Stimulated activated CD8-positive, alpha-beta memory T cell treated with anti-CD3 and anti-CD28 coated beads, Interleukin-7, amount 100 ng/mL, for 24 hours (primary cell): Measurements from ENCODE around the gene NRL.
A peak's percentile ranks its signal among the peaks of the same experiment; 100 is the strongest.

Experiments used
- DNase-seq: peaks from one replicate; pipeline ENCODE4 v3.0.0-alpha.2; 2020; ENCODE audit warnings: low read depth

Gene NRL

DNA sequence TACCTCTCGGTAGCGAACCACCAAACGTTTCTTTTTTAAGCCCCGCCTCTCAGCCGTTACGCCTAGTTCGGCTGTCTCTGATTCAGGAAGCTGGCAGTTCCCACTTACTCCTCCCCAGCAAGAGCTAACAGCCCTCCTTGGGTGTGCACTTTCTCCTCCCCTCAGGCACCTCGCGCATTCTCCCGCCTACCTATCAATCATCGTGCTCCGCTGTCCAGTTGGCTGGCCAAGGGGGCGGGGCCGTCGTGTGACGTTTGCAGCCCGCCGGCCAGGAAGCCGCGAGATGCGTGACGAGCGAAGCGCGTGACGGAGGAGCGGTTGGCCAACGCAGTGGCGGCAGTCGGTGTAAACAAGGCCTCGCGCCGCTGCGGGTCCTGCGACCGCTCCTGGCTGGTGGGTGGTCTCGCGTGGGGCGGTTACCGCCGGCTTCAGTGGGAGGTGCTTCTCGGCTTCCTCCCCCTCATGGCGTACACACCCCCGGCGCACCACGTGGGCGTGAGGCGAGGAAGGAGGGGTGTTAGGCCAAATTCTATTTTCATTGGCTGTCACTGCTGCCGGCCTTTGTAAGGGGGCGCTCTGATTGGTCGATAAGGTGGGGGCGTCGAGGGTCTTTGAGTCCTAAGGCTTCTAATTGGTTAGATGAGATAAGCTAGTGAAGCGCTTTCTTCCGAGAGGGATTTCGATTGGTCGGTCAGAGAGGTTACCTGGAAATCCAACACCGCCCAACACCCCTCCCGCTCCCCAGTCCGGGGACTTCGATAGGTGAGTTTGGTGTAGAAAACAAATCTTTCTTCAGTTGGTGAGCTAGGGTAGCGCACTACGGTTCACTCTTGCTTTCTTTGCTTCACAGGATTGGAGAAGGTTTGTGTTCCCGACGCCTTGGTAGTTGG lies at the start of gene NRL, which contains the start of gene DCAF11:
TSS of gene NRL (minus strand) at position 418 of the 890 bp plus-strand sequence. CDS start 32,101 bp downstream, outside the sequence.
TSS of gene DCAF11 (plus strand) at position 246 of the 890 bp plus-strand sequence. CDS start 818 bp downstream, outside the sequence.
- DNase-seq, result peak; percentile 94

DNA sequence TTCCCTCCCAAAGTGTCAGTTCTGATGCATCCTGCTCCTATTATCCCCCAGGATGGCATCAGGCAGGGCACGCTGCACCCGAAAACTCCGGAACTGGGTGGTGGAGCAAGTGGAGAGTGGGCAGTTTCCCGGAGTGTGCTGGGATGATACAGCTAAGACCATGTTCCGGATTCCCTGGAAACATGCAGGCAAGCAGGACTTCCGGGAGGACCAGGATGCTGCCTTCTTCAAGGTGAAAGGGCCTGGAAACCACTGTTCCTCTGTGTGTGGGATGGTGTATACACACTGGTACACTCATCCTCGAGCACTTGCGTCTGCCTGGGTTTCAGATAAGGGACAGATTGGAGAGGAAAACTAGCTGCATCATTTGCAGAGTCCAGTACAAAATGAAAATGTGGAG lies 47.3 kb upstream of the NRL start:
- DNase-seq, result no peak

DNA sequence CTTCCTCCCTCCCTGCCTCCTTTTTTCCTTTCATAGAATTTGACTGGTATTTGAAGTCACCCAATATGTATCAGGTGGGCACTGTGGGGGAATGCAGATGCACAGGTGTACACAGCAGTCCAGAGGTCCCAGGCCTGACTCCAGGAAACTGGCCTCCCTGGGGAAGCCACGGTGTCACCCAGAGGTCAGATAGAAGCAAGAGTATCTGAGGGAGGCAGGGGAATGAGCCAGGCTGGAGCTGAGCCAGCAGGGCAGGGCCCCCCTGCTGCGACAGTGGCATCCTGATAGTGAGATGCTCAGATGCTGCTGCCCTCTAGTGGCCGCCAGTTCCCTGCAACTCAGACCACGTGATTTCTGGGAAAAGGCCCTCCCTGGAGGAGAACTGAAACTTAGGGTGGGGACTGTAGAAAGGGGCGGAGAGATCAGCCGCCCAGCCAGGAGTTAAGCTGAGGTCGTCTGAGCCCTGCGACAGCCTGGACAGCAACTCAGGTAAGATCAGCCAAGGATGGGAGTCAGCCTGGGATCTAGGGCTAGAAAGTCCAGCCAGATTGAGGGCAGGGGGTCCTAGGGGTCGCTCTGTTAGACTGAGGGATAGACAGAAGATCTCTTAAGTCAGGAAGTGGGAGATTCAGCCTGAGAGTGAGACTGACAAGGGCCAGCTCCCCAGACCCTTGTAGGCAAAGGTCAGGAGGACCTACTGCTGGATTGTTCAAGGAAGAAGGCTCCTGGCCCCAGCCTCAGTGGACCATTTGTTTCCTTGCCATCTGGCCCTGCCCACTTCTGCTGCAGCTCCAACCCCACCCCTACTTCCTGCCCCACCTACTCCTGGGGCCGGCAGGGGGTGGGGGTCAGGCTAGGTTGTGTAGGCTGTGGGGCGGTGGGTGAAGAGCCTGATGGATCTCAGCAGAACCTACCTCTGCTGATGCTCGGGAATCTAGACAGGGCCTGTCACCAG lies 46.4 kb upstream of the NRL start, which contains the start of gene IRF9:
TSS of gene IRF9 (plus strand) at position 416 of the 955 bp plus-strand sequence. CDS start 880 bp downstream, outside the sequence.
- DNase-seq, result peak; percentile 97

DNA sequence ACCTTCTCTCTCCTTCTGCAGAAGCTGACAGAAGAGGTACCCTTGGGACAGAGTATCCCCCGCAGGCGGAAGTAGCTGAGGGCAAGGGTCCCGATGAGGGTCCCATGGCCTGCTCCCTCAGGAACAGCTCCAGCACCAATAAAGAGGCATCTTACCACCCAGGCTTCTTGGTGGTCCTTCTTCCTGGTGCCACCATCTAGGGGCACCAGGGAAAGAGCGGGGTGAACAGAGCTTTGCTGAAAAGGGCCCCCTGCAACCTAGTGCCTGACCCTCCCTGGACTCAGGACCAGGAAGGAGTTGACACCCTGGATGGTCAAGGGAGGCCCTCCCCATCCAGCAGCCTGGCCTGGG lies 45.7 kb upstream of the NRL start:
- DNase-seq, result no peak

DNA sequence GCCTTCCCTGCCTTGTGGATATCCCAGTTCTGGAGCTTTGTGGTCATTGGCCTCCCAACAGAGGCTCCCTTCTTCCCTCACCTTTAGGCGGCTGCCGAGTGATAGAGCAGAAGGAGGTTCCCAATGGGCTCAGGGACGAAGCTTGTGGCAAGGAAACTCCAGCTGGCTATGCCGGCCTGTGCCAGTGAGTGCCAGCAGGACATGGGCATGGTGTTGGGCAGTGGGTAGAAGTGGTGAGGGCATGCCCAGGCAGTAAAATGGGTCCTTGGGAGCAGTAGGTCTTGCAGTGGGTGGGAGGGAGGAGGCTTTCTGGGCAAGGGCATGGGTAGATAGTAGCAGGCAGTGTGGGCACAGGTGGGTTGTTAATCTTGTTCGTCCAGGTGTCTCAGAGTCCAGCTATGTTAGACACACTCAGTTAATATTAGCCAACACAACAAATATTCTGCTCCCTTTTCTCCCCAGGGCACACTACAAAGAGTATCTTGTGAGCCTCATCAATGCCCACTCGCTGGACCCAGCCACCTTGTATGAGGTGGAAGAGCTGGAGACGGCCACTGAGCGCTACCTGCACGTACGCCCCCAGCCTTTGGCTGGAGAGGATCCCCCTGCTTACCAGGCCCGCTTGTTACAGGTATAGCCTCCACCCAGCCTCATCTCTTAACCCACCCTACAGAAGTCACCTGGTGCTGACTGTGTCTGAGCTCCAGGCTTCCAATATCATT lies 45.2 kb upstream of the NRL start:
- no peak for DNase-seq

DNA sequence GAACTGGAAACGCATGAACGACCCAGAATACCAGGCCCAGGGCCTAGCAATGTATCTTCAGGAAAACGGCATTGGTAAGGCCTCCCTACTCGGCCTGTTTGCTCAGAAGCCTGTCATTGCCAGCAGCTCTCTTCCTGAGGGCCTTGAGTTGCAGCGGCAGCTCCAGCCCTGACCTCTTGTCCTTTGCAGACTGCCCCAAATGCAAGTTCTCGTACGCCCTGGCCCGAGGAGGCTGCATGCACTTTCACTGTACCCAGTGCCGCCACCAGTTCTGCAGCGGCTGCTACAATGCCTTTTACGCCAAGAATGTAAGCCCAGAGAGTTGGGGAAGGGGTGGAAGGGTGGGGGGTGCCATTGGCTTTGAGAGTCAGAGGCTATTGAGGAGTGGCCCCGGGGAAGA lies 42.6 kb upstream of the NRL start:
- no peak for DNase-seq

DNA sequence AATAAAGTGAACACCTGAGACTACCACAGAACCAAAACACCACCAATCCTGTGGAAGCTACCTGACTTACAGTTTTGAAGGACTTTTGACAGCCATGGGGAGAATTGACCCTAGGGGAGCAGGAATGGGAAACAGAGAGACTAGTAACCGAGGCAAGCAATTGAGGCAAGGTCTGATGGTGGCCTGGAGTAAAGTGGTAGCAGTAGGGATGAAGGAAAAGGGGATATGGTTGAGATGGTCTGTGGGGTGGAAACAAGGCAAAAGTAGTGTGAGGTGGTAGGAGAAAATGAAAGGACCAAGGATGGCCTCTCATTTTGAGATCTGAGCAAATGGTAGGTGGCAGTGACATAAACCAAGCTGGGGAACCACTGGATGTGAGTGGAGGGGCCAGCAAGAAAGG lies 42.1 kb upstream of the NRL start:
- no peak for DNase-seq

DNA sequence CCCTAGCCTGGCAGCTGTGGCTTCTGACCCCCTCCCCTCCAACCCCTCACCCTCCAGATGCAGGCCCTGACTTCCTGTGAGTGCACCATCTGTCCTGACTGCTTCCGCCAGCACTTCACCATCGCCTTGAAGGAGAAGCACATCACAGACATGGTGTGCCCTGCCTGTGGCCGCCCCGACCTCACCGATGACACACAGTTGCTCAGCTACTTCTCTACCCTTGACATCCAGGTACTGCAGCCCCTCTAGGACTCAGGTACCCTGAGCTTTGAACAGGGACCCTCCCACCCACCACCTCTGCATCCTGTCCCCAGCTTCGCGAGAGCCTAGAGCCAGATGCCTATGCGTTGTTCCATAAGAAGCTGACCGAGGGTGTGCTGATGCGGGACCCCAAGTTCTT lies 40.4 kb upstream of the NRL start:
- DNase-seq, result no peak

DNA sequence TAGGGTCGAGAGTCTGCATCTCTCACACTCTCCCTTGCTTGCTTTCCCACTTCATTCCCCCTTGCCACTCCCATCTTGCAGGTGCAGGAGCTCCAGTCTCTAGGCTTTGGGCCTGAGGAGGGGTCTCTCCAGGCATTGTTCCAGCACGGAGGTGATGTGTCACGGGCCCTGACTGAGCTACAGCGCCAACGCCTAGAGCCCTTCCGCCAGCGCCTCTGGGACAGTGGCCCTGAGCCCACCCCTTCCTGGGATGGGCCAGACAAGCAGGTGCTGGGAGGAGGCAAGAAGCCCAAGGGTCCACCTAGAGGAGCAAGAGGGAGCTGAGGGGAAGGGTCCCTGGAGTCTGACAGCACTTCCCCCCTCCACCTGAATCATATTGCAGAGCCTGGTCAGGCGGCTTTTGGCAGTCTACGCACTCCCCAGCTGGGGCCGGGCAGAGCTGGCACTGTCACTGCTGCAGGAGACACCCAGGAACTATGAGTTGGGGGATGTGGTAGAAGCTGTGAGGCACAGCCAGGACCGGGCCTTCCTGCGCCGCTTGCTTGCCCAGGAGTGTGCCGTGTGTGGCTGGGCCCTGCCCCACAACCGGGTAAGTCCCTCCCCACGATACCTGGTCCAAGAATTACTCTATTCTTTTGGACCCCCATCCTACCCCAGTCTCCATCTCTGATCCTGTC lies 36.8 kb upstream of the NRL start:
- no peak for DNase-seq

DNA sequence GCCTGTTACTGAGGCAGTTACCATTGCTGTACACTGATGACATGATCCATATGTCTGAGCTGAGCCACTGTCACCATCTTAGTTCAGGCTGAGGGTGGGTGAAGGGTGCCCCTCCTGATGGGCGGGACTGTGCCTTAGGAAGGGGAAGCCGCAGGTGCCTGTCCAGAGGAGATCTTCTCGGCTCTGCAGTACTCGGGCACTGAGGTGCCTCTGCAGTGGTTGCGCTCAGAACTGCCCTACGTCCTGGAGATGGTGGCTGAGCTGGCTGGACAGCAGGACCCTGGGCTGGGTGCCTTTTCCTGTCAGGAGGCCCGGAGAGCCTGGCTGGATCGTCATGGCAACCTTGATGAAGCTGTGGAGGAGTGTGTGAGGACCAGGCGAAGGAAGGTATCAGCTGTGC lies 36.2 kb upstream of the NRL start:
- no peak for DNase-seq

DNA sequence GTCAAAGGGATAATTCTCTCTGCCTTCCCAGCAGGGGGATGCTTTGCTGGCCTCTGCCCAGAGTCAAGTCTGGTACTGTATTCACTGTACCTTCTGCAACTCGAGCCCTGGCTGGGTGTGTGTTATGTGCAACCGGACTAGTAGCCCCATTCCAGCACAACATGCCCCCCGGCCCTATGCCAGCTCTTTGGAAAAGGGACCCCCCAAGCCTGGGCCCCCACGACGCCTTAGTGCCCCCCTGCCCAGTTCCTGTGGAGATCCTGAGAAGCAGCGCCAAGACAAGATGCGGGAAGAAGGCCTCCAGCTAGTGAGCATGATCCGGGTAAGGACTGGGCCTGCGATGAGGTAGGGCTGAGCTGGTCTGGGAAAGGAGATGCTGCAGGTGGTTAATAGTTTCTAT lies 35.8 kb upstream of the NRL start:
- DNase-seq, result no peak

DNA sequence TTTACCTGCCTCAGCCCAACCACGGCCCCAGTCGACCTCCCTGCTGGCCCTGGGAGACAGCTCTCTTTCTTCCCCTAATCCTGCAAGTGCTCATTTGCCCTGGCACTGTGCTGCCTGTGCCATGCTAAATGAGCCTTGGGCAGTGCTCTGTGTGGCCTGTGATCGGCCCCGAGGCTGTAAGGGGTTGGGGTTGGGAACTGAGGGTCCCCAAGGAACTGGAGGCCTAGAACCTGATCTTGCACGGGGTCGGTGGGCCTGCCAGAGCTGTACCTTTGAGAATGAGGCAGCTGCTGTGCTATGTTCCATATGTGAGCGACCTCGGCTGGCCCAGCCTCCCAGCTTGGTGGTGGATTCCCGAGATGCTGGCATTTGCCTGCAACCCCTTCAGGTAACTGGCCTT lies 35.3 kb upstream of the NRL start:
- no peak for DNase-seq

DNA sequence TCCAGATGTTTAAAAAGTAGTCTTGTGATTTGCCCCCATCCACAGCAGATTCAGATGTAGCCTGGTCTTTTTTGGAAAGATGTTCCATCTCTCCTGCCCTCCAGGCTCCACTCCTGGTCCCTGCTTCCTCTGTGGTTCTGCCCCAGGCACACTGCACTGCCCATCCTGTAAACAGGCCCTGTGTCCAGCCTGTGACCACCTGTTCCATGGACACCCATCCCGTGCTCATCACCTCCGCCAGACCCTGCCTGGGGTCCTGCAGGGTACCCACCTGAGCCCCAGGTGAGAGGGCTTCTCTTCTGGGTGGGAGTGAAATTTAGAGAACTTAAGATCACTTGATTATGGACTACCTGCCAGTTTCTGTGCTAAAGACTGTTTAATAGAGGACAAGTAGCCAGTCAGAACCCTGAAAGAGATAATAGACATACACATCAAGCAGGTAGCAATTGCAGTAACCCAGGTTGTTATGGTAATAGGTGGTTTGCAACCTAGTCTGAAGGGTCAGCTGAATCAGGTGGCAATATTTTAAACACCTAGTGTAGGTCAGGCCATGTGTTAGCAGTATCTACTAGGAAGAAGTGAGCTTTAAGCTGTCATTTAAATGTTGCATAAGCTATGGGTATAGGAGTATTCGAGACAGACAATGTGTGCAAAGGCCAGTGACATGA lies 34.7 kb upstream of the NRL start:
- DNase-seq, result no peak

DNA sequence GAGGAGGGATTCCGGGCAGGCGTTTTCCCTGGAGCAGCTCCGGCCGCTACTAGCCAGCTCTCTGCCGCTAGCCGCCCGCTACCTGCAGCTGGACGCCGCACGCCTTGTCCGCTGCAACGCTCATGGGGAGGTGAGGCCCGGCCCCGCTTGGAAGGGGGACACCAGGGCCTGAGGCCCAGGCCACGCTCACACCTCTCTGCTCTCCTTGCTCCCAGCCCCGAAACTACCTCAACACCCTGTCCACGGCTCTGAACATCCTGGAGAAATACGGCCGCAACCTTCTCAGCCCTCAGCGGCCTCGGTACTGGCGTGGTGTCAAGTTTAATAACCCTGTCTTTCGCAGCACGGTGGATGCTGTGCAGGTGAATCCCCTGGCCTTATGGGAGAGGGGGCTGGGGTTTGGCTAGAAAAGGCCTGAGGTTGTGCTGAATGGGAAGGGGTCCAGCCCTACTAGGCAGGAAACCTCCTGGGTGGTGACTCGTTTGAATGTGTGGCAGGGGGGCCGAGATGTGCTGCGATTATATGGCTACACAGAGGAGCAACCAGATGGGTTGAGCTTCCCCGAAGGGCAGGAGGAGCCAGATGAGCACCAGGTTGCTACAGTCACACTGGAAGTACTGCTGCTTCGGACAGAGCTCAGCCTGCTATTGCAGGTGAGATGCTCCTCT lies 33.1 kb upstream of the NRL start:
- no peak for DNase-seq

DNA sequence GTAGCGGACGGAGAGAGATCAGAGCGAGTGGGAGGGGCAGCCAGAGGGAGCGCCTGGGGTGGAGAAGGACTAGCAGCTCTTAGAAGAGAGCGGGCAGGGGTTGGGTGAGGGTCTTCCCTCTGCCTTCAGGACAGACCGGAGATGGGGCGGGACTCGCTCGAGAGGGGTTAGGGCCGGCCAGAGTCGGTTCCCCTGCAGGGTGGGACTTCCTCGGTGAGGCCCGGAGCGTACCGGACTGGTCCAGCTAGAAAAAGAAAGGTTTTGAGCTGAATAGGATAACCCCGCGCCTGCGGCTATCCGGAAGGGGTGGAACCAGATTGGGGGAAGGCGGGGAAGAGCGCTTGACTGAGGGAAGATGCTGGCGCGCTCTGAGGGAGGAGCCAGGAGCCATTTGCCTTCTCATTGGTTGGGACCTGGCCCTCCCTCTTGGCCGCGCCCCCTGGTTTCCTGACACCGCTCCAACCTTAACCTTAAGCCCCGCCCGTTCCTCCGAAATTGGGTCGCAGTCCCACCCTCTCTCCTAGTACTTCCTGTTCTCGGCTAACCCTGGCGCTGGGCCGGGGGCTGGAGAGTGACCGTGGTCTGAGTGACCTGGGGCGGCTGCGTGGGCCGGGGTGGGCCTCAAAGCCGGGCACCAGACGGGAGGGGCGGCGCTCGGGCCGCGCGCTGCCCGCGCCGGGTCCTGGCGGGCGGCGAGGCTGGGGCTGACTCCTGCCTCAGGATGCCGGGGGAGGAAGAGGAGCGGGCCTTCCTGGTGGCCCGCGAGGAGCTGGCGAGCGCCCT lies 32.4 kb upstream of the NRL start, which contains the start of gene RNF31:
TSS of gene RNF31 (plus strand) at position 521 of the 783 bp plus-strand sequence. CDS start at position 722, 201 bp downstream.
- DNase-seq, result peak; percentile 95

DNA sequence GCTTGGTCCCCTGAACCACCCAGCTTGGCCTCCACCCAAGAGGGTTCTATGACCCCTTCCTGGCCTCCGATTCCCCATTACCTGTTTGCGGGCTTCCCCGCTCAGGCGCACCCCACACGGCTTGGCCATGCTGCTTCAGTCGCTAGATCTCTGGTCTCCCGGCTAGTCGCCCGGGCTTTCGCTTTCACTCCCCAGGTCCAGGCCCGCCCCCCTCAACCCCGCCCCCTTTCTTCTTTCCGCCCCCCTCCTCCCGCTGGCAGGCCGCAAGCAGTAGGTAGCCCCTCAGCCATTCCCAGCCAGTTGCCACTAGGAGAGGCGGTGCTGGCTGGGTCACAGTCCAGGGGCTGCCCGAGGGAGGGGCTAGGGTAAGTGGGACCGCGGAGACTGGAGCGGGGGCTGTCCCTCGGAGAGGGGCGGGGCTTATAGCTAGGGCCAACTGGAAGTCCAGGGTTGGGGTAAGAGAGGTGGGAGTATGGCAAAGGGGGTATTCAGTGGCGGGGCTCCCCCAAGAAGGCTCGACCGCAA lies 31.8 kb upstream of the NRL start, which contains the start of gene PSME2:
TSS of gene PSME2 (minus strand) at position 158 of the 525 bp plus-strand sequence. CDS start at position 129, 29 bp downstream.
- DNase-seq, result peak; percentile 76

DNA sequence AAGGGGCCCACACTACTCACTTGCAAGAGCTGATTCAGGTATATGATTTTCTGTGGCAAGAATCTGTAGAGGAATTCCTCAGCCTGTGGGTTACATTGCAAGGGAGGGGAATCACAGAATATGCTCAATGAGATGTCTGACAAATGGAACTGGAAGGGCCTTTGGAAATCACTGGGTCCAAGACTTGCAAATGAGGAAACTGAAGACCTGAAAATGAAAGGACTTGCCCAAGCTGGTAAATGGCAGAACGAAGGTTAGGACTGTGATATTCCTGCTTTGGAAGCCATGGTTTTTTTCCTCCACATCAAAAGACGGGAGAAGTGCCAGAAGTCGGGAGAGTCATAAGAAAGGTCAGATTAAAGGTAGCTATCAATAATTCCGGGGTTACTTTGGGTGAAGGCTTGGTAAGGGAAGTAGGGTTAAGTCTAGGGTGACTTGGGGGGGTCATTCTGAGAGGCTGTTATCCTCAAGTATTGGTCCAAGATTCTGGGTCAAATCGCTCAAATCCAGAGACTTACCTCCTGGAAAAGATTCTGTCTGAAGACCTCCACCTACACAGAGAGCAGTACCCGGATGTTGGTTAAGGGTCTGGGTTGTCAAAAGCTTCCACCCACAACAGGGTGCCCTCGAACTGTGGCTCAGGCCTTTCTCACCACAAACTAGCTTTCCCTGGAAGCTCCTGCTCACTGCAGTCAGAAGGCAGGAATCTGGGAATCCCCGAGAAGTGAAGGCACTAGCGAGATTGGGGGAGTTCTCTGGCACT lies 31.1 kb upstream of the NRL start:
- DNase-seq, result no peak

DNA sequence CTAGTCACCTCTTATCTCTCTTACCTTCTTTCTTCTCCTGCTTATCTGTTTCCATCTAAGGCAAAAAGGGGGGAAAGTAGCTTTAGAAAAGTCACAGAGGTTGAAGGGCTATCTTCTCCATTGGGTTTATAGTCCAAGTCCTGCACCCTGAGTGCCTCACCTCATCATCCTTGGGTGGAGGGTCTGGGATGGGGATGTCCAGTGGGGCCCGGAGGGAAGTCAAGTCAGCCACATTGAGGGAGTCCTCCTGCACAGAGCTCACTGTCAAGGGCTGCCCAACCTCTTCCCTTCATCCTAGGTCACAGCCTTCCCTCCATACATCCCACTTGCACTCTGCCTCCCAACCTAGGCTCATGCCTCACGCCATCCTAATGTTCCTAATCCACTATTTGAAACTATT lies 30.5 kb upstream of the NRL start:
- no peak for DNase-seq
